Activated T-cell treated with anti-CD3 and anti-CD28 coated beads for 1 hour (primary cell): Measurements from ENCODE around the gene OCLN.
"Not testable (repeated sequence)": the region's sequence is repeated elsewhere in the genome, so short reads cannot be mapped to it uniquely, and the experiment has no call there.

Source experiments
- DNase-seq: peaks from one replicate; pipeline ENCODE4 v3.0.0-alpha.2; 2020; ENCODE audit warnings: low read depth

The OCLN gene

GRCh38 chr5:69491838-69492390 lies 676 bp upstream of the OCLN start:
- DNase-seq, result no peak

GRCh38 chr5:69492923-69493395 lies 369 bp downstream of the OCLN start:
- DNase-seq, result no peak

GRCh38 chr5:69493396-69494133 lies 975 bp downstream of the OCLN start:
- no peak for DNase-seq

- no peak for DNase-seq
Observed at GRCh38 chr5:69494452-69494851, 1.9 kb downstream of the OCLN start.

GRCh38 chr5:69497006-69497520 lies 4.5 kb downstream of the OCLN start:
- no peak for DNase-seq

- no peak for DNase-seq
Observed at GRCh38 chr5:69498384-69498783, 5.8 kb downstream of the OCLN start.

GRCh38 chr5:69502367-69502766 lies 9.8 kb downstream of the OCLN start:
- no peak for DNase-seq

- DNase-seq, result no peak
Observed at GRCh38 chr5:69502767-69503488, 10.3 kb downstream of the OCLN start.

- DNase-seq, result no peak
Observed at GRCh38 chr5:69504036-69504435, 11.4 kb downstream of the OCLN start.

GRCh38 chr5:69505306-69505705 lies 12.7 kb downstream of the OCLN start:
- no peak for DNase-seq

GRCh38 chr5:69509212-69509611 lies 16.6 kb downstream of the OCLN start:
- no peak for DNase-seq

GRCh38 chr5:69510694-69511093 lies 18.1 kb downstream of the OCLN start:
- no peak for DNase-seq

- no peak for DNase-seq
Observed at GRCh38 chr5:69512740-69513260, 20.2 kb downstream of the OCLN start.

GRCh38 chr5:69515570-69515969 lies 23.0 kb downstream of the OCLN start:
- not testable (repeated sequence) for DNase-seq

- no peak for DNase-seq
Observed at GRCh38 chr5:69516769-69517168, 24.2 kb downstream of the OCLN start.

GRCh38 chr5:69517763-69518212 lies 25.2 kb downstream of the OCLN start:
- no peak for DNase-seq

- DNase-seq, result no peak
Observed at GRCh38 chr5:69519285-69519684, 26.7 kb downstream of the OCLN start.

- DNase-seq, result no peak
Observed at GRCh38 chr5:69522035-69522434, 29.4 kb downstream of the OCLN start.

GRCh38 chr5:69525490-69525889 lies 32.9 kb downstream of the OCLN start:
- no peak for DNase-seq

GRCh38 chr5:69526660-69527059 lies 34.1 kb downstream of the OCLN start:
- DNase-seq, result no peak

GRCh38 chr5:69527128-69527770 lies 34.7 kb downstream of the OCLN start:
- DNase-seq, result no peak

- no peak for DNase-seq
Observed at GRCh38 chr5:69528035-69528434, 35.4 kb downstream of the OCLN start.
